Stimulated activated CD8-positive, alpha-beta memory T cell treated with anti-CD3 and anti-CD28 coated beads, Interleukin-12 subunit alpha, Interleukin-12 subunit beta, amount 100 ng/mL, for 1 hour (primary cell): ENCODE results near the gene SPSB2.
A peak's percentile ranks its signal among the peaks of the same experiment; 100 is the strongest.

Source experiments
- DNase-seq: peaks from one replicate; pipeline ENCODE4 v3.0.0-alpha.2; 2020; ENCODE audit warnings: low read depth

The SPSB2 gene

DNA sequence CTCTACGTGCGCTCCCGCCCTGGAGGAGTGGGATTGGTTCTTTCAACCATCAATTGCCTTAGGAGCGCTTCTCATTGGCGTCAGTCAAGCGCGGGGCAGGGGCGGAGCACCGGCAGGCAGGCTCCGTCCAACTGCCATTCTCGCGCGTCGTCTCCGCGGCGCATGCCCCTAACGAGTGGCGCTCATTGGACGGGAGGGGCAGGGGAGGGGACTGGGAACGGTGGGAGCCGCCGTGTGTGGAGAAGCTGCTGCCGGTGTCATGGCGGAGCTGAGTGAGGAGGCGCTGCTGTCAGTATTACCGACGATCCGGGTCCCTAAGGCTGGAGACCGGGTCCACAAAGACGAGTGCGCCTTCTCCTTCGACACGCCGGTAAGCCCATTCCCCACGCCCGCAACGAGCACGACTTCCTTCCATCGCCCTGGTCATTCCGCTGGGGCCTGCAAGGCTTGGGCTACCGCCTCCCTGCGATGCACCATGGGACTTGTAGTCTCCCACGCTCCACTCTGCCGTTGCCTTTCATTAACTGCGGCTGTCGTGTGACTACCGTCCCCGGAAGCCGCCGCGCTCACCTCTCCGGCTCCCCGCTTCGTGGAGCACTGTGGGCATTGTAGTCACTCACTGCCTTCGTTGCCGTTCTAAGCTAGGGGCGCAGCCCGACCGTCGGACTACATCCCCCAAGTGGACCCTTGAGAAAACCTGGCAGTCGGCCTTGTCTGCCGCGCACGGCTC lies 21.0 kb downstream of the SPSB2 start, which contains the start of gene USP5:
USP5 (plus strand) TSS at position 230 of the 730 bp plus-strand sequence; CDS start at position 260, 30 bp downstream.
- peak; percentile 96 for DNase-seq

DNA sequence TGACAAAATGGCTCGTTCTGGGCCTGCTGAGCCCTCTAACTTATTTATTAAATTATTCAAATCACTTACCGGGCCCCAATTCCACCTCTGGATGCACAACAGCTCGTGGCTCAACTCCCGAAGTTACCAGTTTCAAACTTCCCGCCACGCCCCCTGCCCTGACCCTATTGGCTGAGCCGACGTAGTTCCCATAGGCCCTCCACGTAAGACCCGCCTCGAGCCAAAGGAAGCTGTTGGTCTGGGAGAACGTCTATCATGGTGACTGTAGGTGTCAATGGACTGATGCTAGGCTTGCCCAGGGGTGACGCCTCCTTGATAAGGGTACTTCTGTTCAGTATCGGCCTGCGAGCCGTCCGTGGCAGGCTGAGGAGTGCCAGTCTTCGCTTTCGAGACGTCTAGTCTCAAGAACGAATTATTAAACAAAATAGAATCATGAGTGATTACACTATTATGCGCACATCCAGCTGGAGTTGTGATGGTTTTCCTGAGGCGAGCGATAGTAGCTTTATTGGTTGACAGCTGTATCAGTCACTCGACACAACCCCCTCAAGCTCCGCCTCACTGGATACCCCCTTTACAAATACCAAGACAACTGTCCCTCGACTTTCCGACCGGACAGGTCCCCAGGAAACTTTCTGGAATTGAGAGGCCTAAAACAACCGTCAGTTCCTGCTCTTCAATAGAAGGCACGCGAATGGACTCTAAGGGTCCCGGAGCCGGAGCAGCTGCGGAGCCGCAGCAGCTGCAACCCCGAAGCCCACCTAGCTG lies 21.8 kb downstream of the SPSB2 start, which contains the start of gene CDCA3:
CDCA3 (minus strand) TSS at position 134 of the 768 bp plus-strand sequence. CDS start 334 bp downstream, outside the sequence.
- peak; percentile 84 for DNase-seq

DNA sequence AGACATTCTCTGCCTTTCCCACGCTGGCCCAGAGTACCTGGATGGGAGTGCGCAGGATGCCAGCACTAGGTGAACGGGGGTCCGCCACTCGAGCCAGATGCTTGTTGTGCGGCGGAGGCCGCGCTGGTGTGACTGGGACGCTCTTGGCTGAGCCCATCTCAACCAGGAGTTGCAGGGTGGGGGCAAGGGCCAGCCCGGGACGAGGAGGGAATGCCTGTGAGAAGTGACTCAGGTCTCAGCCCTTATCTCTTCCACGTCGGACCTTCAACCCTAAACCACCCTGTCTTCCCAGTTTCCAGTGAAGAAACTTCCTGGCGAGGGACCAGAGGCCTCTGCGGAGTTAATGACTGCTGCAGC lies 22.3 kb downstream of the SPSB2 start:
- no peak for DNase-seq

DNA sequence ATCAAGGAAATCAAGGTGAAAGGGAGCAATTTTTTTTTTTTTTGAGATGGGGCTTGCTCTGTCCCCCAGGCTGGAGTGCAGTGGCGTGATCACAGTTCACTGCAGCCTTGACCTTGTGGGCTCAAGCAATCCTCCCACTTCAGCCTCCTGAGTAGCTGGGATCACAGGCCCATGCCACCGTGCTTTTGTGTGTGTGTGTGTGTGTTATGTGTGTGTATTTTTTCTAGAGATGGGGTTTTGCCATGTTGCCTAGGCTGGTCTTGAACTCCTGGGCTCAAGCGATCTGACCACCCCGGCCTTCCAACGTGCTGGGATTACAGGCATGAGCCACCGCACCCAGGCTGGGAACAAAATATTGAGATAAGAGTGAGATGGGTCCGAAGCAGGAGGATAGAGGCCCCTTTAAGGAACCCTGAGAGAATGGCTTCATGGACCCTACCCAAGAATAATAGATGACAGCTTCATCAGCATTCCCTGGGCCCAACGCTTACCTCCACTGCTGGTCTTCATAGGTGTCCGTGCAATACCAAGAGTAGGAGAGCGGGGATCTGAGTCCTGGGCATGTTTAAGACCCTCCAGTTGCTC lies 23.0 kb downstream of the SPSB2 start:
- DNase-seq, result no peak

DNA sequence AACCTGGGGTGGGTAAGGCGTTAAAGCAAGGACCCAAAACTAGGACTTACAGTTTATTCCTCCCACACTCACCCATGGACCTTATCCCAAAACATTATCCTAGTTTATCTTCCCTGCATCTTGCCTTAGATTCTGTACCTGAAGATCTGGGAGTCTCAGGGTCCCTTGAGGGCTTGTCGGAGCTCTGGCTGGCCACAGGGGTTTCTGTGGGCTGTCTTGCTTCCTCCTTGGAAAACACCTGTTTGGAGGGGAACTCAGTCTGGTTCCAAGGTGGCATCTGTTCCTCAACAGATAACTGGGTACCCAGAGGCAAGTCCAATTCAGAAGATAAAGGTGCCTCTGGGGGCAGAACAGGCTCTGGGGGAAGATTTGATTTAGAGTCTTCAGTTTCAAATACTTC lies 23.7 kb downstream of the SPSB2 start:
- no peak for DNase-seq

DNA sequence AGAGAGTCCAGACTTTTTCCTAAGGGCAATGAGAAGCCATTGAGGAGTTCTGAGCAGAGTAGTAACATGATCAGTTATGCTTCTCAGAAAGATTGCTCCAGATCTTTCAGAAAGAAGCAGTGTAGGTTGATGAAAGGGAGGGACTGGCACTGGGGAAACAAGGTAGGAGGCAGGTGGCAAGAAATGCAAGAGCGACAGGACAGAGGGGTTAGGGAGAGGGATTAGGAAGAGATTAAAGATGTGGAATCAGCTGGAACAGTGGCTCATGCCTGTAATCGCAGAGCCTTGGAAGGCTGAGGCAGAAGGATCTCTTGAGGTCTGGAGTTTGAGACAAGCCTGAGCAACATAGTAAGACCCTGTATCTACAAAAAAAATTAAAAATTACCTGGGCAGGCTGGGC lies 25.4 kb downstream of the SPSB2 start:
- DNase-seq, result no peak

DNA sequence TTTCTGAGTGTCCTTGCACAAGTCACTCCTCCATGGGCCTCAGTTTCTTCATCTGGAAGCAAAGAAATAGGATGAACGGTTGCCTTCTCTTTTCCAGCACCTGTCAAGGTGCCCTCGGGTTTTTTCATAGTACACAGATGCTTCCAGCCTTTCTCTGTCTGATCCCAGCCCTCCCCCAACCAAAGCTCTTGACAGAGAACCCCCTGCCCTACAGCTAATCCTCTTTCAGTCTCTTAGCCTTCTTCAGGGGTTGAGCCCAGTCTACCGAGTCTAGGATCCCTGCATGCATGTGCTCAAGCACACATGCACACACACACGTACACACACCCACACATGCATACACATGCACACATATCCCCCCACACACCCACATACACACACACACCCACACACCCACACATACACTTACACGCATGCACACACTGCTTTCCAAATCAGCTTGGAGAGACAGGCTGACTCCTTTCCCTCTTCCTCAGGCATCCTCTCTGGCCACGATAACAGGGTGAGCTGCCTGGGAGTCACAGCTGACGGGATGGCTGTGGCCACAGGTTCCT lies 26.7 kb downstream of the SPSB2 start:
- DNase-seq, result no peak

DNA sequence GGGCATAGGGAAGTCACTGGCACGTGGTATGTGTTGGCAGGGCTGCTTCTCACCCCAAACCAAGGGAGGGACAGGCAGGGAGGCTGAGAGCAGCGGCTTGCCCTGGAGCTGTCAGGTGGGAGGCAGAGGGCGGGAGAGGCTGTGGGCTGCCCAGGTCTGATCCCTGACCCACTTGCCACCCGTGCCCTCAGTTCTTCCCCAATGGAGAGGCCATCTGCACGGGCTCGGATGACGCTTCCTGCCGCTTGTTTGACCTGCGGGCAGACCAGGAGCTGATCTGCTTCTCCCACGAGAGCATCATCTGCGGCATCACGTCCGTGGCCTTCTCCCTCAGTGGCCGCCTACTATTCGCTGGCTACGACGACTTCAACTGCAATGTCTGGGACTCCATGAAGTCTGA lies 27.7 kb downstream of the SPSB2 start:
- DNase-seq, result no peak

DNA sequence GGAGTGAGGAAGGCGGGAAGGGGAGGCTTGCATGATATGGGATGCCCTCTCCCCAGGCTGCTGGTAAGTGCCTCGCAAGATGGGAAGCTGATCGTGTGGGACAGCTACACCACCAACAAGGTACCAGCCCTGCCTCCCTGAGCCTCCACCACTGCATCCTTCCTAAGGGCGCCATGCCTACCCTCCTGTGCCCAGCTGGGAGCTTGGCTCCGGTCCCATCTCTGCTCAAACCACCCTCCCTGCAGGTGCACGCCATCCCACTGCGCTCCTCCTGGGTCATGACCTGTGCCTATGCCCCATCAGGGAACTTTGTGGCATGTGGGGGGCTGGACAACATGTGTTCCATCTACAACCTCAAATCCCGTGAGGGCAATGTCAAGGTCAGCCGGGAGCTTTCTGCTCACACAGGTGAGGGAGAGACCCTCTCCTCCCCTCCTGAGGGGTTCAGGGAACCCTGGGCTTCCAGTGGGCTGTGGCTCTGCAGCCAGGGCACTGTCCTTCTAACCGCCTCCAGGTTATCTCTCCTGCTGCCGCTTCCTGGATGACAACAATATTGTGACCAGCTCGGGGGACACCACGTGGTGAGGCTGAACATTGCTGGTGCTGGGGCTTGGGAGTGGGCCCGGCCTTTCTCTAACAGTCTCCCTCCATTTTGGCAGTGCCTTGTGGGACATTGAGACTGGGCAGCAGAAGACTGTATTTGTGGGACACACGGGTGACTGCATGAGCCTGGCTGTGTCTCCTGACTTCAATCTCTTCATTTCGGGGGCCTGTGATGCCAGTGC lies 29.8 kb downstream of the SPSB2 start:
- DNase-seq, result no peak

DNA sequence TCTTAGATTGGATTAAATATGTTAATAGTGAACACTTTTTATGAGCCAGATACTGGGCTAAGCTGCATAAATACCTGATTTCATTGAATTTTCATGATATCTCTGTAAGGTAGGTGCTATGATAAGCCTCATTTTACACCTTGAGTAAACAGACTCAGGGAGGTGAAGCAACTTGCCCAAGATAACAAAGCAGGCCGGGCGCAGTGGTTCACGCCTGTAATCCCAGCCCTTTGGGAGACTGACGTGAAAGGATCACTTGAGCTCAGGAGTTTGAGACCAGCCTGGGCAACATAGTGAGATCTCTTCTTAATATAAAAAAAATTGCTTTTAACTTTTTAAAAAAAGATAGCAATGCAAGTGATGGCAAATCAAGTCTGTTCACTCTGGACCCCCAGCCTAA lies 31.0 kb downstream of the SPSB2 start:
- no peak for DNase-seq

DNA sequence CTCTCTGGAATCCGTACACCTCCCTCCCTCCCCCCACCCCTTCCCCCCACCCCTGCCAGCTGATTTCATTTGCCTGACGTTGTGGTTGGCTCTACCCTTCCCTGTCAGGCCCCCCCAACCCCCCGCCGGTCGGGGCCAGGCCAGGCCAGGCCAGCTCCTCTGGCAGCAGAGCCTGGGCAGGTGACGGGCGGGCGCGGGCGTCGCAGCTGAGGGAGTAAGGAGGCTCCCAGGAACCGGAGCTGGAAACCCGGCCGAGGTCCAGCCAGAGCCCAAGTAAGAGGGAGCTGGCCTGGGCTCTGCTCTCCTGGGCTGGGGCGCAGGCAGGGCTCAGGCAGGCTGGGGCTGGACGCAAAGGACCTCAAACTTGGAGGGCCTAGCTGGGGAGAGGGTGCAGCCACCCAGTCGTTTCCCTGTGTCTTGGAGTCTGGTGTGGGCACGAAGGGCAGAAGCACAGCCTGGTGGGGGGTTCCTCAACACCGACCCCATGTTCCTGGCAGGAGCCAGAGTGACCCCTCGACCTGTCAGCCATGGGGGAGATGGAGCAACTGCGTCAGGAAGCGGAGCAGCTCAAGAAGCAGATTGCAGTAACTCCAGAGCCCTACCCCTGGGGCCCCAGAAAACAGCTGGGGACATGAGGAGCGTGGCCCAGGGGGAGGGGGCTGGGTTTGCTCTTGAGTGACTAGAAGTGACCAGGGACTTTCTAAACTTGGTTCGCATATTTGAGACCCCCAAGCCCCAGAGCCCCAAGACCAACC lies 32.2 kb downstream of the SPSB2 start, which contains the start of gene GNB3:
GNB3 (plus strand) TSS at position 165 of the 755 bp plus-strand sequence; CDS start at position 528, 363 bp downstream.
- DNase-seq, result no peak

DNA sequence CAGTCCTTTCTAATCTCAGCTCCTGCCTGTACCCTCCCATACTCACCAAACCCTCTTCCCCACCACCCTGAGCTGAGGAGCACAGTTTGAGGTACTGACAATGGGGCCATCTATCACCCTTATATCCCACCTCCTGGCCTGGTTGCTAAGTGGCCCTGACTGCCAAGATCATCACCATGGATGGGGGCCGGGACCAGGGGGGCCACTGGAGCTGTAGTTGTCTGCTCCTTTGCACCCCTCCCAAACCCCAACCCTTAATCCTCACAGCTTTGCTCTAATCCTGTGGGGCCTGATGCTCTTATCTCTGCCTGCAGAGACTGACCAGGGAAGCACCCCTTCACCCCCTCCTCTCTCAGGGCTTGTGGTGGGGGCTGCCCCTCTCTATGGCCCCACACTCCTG lies 32.8 kb downstream of the SPSB2 start:
- no peak for DNase-seq

DNA sequence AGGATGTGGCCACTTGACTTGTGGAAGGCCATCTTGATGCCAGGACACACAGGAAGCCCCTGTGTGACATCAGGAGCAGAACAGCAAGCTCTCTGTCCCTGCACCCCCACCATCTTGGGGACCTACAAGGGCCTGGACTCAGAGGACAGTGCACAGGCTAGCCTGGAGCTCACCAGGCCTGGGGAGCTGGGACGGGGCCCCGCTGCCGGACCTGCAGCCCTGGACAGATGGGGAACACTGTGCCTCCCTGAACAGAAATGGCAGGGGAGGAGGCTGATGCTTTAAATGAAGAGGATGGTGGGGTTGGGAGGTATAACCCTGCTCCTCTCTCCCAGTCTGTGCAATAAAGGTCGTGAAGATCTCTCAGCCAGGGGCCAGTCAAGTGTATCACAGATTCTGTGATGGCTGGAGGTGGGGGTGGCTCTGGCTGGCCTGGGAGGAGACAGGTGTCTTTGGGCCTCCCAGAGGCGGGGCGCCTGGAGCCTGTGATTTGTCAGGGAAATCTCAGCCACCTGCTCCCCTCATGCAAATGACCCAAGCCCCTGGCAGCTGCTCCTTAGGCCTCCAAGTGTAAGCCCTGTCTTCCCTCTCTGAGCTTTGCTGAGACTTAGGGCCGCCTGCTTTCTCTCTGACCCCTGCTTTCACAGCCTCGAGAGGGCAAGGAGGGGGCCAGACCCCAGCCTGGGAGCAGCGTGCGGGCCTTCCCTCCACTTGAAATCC lies 33.5 kb downstream of the SPSB2 start:
- DNase-seq, result no peak

DNA sequence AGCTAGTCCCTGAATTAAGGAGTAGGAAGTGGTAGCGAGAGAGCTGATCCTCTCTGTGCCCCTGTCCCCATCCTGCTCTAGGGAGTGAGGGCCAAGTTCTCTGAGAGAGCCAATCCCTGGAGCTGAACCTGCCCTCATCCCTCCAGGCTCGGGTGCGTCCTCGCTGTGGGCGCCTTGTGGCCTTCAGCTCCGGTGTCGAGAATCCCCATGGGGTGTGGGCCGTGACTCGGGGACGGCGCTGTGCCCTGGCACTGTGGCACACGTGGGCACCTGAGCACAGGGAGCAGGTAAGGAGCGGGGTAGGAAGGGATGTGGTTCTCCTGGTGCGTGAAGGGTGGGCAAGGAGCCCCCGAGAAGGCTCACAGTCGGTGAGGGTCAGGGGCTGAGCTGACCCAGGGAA lies 34.2 kb downstream of the SPSB2 start:
- DNase-seq, result no peak

DNA sequence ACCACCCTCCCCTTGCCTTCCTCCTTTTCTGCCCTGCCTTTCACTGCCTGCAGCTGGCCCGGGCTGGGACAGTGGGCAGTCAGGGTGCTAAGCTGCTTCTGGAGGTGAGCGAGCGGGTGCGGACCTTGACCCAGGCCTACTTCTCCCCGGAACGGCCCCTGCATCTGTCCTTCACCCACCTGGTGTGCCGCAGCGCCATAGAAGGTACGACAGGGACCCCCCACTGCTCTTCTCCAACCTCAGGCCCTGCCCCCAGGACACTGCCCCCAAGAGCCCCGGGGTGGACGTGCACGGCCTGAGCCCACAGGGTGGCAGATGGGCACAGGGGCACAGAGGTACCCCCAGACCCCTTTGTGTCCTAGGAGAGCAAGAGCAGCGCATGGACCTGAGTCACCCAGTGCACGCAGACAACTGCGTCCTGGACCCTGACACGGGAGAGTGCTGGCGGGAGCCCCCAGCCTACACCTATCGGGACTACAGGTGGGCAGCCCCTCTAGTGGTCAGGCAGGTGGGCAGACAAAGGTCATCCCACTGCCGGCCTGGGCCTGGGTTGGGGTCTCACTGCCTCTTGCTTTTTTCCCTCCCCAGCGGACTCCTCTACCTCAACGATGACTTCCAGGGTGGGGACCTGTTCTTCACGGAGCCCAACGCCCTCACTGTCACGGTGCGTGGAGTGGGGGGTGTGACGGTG lies 35.6 kb downstream of the SPSB2 start:
- DNase-seq, result no peak

DNA sequence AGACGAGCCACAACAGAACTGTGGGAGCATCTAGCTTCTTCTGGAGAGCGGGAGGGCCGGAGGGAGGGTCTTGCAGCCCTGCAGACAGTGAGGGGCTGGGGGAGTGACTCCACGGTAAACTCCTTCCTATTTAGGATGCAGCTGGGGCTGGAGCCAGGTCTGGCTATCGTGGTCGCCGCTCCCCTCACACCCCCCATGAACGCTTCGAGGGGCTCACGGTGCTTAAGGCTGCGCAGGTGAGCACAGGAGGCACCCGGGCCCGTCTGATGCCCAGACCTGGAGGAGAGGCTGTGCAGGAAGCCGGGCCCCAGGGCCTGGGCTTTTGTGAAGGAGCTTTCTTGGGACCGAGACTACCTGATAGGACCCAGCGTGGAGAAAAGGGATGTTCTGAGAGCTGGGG lies 36.3 kb downstream of the SPSB2 start:
- no peak for DNase-seq

DNA sequence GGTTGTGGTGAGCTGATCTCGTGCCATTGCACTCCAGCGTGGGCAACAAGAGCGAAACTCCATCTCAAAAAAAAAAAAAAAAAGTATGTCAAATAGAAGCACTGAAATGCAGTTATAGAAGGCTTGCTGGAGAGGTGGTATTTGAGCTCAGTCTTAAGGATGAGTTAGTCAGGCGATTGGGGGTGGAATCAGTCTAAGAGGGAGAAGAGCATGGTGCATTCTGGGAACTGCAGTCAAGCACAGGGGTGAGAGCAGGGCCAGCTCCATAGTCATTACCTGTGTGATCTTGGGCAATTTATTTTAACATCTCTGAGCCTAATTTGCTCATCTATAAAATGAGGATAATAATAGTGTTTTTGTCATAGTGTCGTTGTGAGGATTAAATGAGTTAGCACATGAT lies 38.2 kb downstream of the SPSB2 start:
- no peak for DNase-seq

DNA sequence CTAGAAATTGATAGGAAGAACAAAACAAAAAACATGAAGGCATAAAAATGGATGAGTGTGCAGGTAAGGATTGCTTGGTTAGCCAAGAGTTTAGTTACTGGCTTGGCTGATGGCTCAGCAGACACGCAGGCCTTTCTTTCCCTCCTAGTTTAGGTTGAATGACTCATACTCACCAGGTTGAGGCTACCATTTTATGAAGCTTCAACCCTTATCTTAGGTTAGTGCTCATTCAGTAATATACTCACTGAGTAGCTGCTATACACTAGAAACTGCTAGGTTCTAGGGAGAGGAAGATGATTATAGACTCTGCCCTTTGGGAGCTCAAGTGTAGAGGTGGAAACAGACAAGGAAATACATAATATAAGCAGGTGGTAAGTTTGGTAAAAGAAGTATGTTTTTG lies 38.8 kb downstream of the SPSB2 start:
- no peak for DNase-seq

DNA sequence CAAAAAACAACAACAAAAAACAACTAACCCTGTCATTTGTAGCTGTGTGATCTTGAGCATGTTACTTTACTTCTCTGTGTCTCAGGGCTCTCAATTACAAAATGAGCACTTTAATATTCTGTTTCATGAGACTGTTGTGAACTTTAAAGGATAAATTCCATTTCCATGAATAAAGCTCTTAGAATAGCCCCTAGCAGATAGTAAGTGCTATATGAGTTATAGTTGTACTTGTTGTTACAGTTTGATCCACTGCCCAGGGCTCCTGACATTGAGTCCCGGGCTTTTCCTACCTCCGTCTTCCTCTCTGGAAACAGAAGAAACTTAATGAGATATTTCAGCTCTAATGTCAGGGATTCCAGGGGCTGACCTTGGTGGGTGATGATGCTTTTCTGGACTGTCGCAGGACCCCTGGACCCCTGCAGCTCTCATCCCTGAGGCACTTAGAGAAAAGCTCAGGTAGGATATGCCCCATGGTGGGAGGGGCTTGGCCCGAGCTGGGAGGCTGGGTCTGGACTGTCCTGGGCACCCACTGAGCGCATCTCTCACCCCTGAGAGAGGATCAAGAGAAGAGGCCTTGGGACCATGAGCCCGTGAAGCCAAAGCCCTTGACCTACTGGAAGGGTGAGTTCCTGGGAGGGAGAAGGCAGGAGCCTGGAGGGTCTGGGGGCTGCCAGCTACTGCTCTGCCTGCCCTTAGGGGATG lies 39.8 kb downstream of the SPSB2 start:
- no peak for DNase-seq
